ENCODE data around the gene MORC2.

DNA sequence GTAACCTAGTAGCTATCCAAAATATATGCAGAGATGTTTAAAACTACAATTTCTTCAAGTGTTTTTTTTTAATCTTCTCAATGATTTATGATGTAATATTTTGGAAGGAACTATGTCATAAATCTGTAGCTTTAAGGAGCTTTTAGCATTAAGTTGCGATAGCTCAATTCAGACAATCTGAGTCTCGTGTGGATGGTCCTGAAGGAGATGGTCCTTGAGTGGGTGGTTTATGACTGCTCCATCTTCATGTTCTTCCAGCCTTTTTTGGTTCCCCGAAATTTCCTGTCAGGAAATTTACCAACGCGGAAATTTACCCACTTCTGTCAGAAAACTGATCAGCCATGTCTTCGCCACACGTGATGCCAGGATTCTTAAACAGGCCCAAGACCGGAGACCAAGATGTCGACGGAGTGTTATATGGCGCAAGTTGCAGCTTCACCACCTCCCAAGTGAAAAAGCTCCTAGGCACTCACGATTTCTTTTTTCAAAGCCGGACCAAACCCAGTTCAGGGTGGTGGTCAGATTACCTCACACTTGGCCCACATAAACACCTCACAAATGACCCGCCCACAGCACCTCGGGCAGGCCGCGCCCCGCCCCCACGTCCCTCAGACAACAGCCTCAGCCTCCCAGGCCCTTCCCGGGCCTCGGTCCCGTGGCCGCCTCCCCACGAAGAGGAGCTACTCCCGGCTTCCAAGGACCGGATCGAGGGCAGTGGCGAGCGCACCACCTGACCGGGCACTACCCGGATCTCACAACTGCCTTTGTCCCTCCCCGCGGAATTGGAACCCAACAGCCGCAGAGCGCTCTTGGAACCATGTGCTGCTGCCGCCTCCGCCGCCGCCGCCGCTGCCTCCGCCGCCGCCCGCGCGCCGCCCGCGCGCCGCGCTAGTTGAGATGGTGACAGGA, at the start of gene MORC2:
- TF ChIP-seq, protein P1, sequence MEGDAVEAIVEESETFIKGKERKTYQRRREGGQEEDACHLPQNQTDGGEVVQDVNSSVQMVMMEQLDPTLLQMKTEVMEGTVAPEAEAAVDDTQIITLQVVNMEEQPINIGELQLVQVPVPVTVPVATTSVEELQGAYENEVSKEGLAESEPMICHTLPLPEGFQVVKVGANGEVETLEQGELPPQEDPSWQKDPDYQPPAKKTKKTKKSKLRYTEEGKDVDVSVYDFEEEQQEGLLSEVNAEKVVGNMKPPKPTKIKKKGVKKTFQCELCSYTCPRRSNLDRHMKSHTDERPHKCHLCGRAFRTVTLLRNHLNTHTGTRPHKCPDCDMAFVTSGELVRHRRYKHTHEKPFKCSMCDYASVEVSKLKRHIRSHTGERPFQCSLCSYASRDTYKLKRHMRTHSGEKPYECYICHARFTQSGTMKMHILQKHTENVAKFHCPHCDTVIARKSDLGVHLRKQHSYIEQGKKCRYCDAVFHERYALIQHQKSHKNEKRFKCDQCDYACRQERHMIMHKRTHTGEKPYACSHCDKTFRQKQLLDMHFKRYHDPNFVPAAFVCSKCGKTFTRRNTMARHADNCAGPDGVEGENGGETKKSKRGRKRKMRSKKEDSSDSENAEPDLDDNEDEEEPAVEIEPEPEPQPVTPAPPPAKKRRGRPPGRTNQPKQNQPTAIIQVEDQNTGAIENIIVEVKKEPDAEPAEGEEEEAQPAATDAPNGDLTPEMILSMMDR (IDR thresholded peaks at IDR 0.05 in 8 of 11, conservative IDR thresholded peaks at IDR 0.05 in 3 of 11): no peak
- TF ChIP-seq POLR2AphosphoS5 (IDR thresholded peaks at IDR 0.05) (no peak), POLR2A (IDR thresholded peaks at IDR 0.05) (no peak)
